PC-3 (cell line): ENCODE data around the gene DLG1. TPM values are rescaled to one million over a fixed set of nuclear protein-coding genes. Genes with fewer than 3 reads are reported as not detected.
"Not testable (repeated sequence)": the region's sequence is repeated elsewhere in the genome, so short reads cannot be mapped to it uniquely, and the experiment has no call there.

Experiments used
- ATAC-seq: fragments of 200-7000 bp; cut with Tn5 transposase; 2 replicates; pipeline ENCODE4 v1.9.1; 2020; ENCODE audit warnings: mild to moderate bottlenecking, moderate library complexity
- BruUV-seq: library from RNA; stranded (reverse); fragments of 400-500 nt; replicated peaks from 2 replicates; lab custom pipeline; 2021; lab: Mats Ljungman, UMichigan
- CTCF ChIA-PET: fragments of 300-600 bp; sonication (Branson Sonifier 250); formaldehyde crosslinking; loops from one replicate; lab custom pipeline; 2022; ENCODE audit warnings: antibody characterized with exemption; lab: Charles Lee
- POLR2A ChIA-PET: fragments of 300-600 bp; sonication (Branson Sonifier 250); formaldehyde crosslinking; loops from one replicate; lab custom pipeline; 2022; ENCODE audit warnings: antibody characterized with exemption; ENCODE audit not compliant: unreplicated experiment; lab: Charles Lee
- DNase-seq: peaks from one replicate; pipeline ENCODE4 v3.0.0-alpha.2; 2015
- H2AFZ ChIP-seq: fragments of 300-600 bp; sonication (generic); 2 replicates; pipeline ENCODE4 v1.6.0; 2016; ENCODE audit warnings: antibody characterized with exemption, low read length
- H3F3A ChIP-seq: fragments of 300-600 bp; sonication (generic); one replicate; pipeline ENCODE4 v1.6.0; 2017; ENCODE audit warnings: antibody characterized with exemption, low read length, control low read depth, mild to moderate bottlenecking; ENCODE audit not compliant: unreplicated experiment
- H3K27ac ChIP-seq: fragments of 300-600 bp; sonication (generic); 2 replicates; pipeline ENCODE4 v1.5.1; 2016; ENCODE audit warnings: mild to moderate bottlenecking, low read length
- H3K27me3 ChIP-seq: fragments of 300-600 bp; sonication (generic); 2 replicates; pipeline ENCODE4 v1.6.1; 2016; ENCODE audit warnings: low read length, mixed read lengths
- H3K36me3 ChIP-seq: fragments of 300-600 bp; sonication (generic); 2 replicates; pipeline ENCODE4 v1.6.1; 2016; ENCODE audit warnings: low read depth, mixed run types, low read length, mixed read lengths
- H3K4me1 ChIP-seq: fragments of 300-600 bp; sonication (generic); 2 replicates; pipeline ENCODE4 v1.5.1; 2016; ENCODE audit warnings: low read length; ENCODE audit not compliant: insufficient read depth
- H3K4me2 ChIP-seq: fragments of 300-600 bp; sonication (generic); 2 replicates; pipeline ENCODE4 v1.6.0; 2016; ENCODE audit warnings: low read length
- H3K4me3 ChIP-seq: fragments of 300-600 bp; sonication (generic); 2 replicates; pipeline ENCODE4 v1.5.1; 2016; ENCODE audit warnings: mild to moderate bottlenecking, low read length, mixed read lengths
- H3K79me2 ChIP-seq: fragments of 300-600 bp; sonication (generic); 2 replicates; pipeline ENCODE4 v1.6.1; 2017; ENCODE audit warnings: low read length, mixed read lengths
- H3K9ac ChIP-seq: fragments of 300-600 bp; sonication (generic); 2 replicates; pipeline ENCODE4 v1.6.0; 2016; ENCODE audit warnings: mild to moderate bottlenecking, low read length
- H3K9me2 ChIP-seq: fragments of 300-600 bp; sonication (generic); replicated peaks from 2 replicates; pipeline ENCODE4 v1.6.1; 2016; ENCODE audit warnings: mixed run types, low read length, mixed read lengths
- H3K9me3 ChIP-seq: fragments of 300-600 bp; sonication (generic); 2 replicates; pipeline ENCODE4 v1.6.1; 2016; ENCODE audit warnings: low read length, mixed read lengths
- H4K20me1 ChIP-seq: fragments of 300-600 bp; sonication (generic); 2 replicates; pipeline ENCODE4 v1.6.1; 2016; ENCODE audit warnings: low read length, mixed read lengths
- EZH2 ChIP-seq: fragments of 300-600 bp; sonication (generic); IDR thresholded peaks from one replicate; pipeline ENCODE4 v1.6.1; 2017; ENCODE audit warnings: antibody characterized with exemption, mild to moderate bottlenecking, low read length; ENCODE audit not compliant: unreplicated experiment
- EZH2phosphoT487 ChIP-seq: fragments of 300-600 bp; sonication (generic); IDR thresholded peaks from 2 replicates; pipeline ENCODE4 v1.6.1; 2018; ENCODE audit warnings: mild to moderate bottlenecking, antibody characterized with exemption, low read length, borderline replicate concordance
- intact Hi-C: fragments of 100-400 bp; cut with micrococcal nuclease; formaldehyde crosslinking; loops from 2 replicates; pipeline ENCODE4 v1.9.0; 2023
- total RNA-seq: library from RNA; depleted of rRNA; stranded (reverse); fragments of >200 nt; gene quantifications from 2 replicates; pipeline ENCODE4 v1.2.3, GENCODE V29; 2014
- TF ChIP-seq, protein P1 (sequence below): fragments of 300-600 bp; sonication (generic); conservative IDR thresholded peaks from 2 replicates; pipeline ENCODE4 v1.5.1; 2017; ENCODE audit warnings: antibody characterized with exemption, low read depth, mild to moderate bottlenecking, low read length

DLG1 gene
- total RNA-seq, 1 experiment from 2014 or later: 60.8 TPM

DNA sequence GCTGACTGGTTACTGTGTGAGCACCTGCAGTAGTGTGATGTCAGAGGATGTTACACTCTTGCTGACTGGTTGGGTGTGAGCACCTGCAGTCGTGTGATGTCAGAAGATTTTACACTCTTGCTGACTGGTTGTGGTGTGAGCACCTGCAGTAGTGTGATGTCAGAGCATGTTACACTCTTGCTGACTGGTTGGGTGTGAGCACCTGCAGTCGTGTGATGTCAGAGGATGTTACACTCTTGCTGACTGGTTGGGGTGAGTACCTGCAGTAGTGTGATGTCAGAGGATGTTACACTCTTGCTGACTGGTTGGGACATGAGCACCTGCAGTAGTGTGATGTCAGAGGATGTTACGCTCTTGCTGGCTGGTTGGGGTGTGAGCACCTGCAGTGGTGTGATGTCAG is 264.6 kb downstream of the DLG1 start:
- H3K9ac ChIP-seq, H3K36me3 ChIP-seq, H3K9me2 ChIP-seq, BruUV-seq, H3K27me3 ChIP-seq, H2AFZ ChIP-seq, H3K9me3 ChIP-seq, H3K4me2 ChIP-seq, H4K20me1 ChIP-seq, CTCF ChIA-PET, H3K4me3 ChIP-seq, intact Hi-C loops, H3K79me2 ChIP-seq, H3K27ac ChIP-seq, ATAC-seq, DNase-seq, POLR2A ChIA-PET, H3F3A ChIP-seq: not testable (repeated sequence)
- peaks cover 28% of the 10 kb centered on the region for H3K4me1 ChIP-seq

DNA sequence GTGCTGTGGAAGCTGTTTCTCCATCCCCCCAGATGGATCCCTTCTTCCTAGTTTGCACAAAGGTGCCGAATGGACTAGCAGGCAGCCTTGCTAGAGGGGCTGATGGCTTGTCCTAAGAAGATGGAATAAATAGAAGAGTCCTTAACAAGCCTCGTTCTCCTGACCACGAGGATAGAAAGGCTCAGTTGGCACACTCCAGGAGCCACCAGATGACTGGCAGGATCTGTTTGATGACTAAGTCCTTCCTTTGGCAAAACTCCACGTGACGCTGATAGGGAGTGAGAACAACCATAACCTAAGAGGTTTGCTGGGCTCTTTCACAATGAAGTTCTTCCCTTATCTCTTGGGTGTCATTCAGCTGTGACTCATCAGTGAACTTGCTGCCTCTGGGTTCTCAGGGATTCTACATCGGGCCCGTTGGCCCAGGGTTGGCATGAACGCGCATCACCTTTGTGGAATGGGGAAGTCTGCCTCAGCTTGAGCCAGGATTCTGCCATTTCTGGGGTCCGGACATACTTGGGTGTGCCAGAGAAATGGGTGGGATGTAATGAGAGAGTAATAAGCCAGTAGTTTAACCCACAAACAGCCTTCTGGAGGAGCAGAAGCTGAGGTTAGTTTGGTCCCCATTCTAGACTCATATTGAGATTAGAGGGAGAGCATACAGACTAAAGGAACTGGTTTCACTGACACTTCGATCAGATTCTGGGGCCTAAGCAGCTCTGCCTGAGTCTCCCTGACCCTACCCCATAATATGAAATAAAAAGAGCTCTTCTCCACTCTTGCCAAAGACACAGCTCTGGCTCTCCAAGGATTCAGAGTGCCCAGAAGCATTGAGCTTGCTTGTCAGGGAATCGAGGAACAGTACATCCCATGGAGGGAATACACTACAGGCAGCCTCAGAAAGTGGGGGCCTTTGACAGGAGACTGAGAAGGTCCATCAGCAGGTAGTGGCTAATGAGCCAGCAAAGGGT is 266.8 kb downstream of the DLG1 start:
- no peaks in the 10 kb centered on the region for H3F3A ChIP-seq
- H2AFZ ChIP-seq: no peak overlapping the region
- H3K9ac ChIP-seq: 0 out of 2 replicates have a peak overlapping the region, but pooled peaks have one; percentile 3
- H3K36me3 ChIP-seq: peaks cover 2% of the 10 kb centered on the region; the same call in 1 of the 2 replicates
- H3K4me1 ChIP-seq: peaks cover 41% of the 10 kb centered on the region
- POLR2A ChIA-PET: interaction anchor here (0.6 kb wide), 1 partner anchor 72 kb away, joined by 3 read pairs; no protein-coding TSS in a partner anchor
- H3K4me2 ChIP-seq: peak overlapping the region; percentile 30
- intact Hi-C loops: no loop called here
- DNase-seq (peak; percentile 99), ATAC-seq (peak; percentile 54)
- no peaks in the 10 kb centered on the region for H3K9me2 ChIP-seq
- H3K27me3 ChIP-seq: no peaks in the 10 kb centered on the region
- peak overlapping the region; percentile 61 for H3K27ac ChIP-seq
- H3K9me3 ChIP-seq: no peaks in the 10 kb centered on the region
- no peak overlapping the region for H3K4me3 ChIP-seq
- CTCF ChIA-PET: interaction anchor here (0.6 to 1.9 kb wide), 2 partner anchors 28 to 62 kb away, joined by 3 to 6 read pairs; no protein-coding TSS in a partner anchor
- peaks cover 23% of the 10 kb centered on the region for H3K79me2 ChIP-seq
- BruUV-seq: no TSS peak
- TF ChIP-seq EZH2: no peak
- TF ChIP-seq, protein P1, sequence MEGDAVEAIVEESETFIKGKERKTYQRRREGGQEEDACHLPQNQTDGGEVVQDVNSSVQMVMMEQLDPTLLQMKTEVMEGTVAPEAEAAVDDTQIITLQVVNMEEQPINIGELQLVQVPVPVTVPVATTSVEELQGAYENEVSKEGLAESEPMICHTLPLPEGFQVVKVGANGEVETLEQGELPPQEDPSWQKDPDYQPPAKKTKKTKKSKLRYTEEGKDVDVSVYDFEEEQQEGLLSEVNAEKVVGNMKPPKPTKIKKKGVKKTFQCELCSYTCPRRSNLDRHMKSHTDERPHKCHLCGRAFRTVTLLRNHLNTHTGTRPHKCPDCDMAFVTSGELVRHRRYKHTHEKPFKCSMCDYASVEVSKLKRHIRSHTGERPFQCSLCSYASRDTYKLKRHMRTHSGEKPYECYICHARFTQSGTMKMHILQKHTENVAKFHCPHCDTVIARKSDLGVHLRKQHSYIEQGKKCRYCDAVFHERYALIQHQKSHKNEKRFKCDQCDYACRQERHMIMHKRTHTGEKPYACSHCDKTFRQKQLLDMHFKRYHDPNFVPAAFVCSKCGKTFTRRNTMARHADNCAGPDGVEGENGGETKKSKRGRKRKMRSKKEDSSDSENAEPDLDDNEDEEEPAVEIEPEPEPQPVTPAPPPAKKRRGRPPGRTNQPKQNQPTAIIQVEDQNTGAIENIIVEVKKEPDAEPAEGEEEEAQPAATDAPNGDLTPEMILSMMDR: no peak
- no peak for TF ChIP-seq EZH2phosphoT487
- H4K20me1 ChIP-seq: no peaks in the 10 kb centered on the region

DNA sequence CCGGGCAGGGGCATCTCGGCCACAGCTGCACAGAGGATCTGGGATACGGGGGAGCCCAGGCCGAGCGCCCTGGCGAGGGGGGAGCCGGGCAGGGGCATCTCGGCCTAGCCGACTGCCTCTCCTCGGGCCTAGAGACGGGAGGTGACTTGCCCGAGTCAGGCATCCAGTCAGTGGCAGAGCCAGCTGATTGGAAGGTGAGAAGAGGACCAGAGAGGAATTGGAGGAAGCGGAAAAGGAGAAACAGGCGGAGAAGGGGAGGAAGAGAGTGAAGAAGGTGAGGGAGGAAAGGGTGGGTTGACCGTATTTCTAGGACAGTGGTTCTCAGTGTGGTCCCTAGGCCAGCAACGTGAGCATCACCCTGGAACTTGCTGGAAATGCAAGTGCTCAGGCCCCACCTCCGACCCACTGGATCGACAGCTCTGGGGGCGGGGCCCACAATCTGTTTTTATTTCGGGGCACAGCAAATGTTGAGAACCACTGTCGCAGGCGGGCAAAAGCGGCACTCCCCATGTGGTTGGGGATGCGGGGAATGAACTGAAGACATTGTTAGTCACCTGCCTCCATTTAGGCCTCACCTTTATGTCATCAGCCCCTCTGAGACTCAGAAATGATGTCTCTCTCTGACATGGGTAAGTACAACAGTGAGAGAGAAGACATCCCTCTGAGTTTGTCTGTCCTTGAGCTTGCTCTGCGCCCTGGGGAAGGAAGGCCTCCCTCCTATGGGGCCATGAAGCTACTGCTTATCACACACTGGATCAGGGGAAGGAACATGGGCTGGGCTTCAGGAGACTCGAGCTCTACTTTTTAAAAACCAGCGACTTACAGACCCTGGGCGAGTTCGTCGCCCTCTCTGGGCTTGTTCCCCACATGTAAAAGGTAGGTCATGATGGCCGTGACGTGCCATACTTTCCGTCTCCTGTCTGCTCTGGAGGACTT is 267.8 kb downstream of the DLG1 start:
- H2AFZ ChIP-seq: no peak overlapping the region
- H3K36me3 ChIP-seq: peaks cover 4% of the 10 kb centered on the region; the same call in 1 of the 2 replicates
- H3K4me2 ChIP-seq: peak overlapping the region; percentile 24; the same call in 1 of the 2 replicates
- no peak for TF ChIP-seq EZH2
- TF ChIP-seq, protein P1: no peak
- TF ChIP-seq EZH2phosphoT487: no peak
- H3K9me2 ChIP-seq: no peaks in the 10 kb centered on the region
- no peaks in the 10 kb centered on the region for H4K20me1 ChIP-seq
- H3K27ac ChIP-seq: peak overlapping the region; percentile 61
- POLR2A ChIA-PET: interaction anchor here (1.1 kb wide), 1 partner anchor 28 kb away, joined by 9 read pairs; no protein-coding TSS in a partner anchor
- intact Hi-C loops: no loop called here
- no peaks in the 10 kb centered on the region for H3K27me3 ChIP-seq
- H3K4me3 ChIP-seq: no peak overlapping the region
- H3K79me2 ChIP-seq: peaks cover 23% of the 10 kb centered on the region
- no peak for DNase-seq
- no TSS peak for BruUV-seq
- H3K9me3 ChIP-seq: no peaks in the 10 kb centered on the region
- CTCF ChIA-PET: interaction anchor here (0.5 to 1.9 kb wide), 3 partner anchors 10 to 28 kb away, joined by 3 to 6 read pairs (median 6); no protein-coding TSS in a partner anchor
- 0 out of 2 replicates have a peak overlapping the region, but pooled peaks have one; percentile 3 for H3K9ac ChIP-seq
- no peaks in the 10 kb centered on the region for H3F3A ChIP-seq
- H3K4me1 ChIP-seq: peaks cover 41% of the 10 kb centered on the region
- no peak for ATAC-seq
